Neuronal stem cell (in vitro differentiated cells): ENCODE data around the gene ISLR2.

Experiments
- DNase-seq: peaks from one replicate; pipeline ENCODE4 v3.0.0-alpha.2; 2013; ENCODE audit warnings: low spot score
- H2AFZ ChIP-seq: one replicate; pipeline ENCODE4 v1.6.1; 2013; ENCODE audit warnings: mild to moderate bottlenecking, low read length, inconsistent platforms
- H2AK5ac ChIP-seq: 2 replicates; pipeline ENCODE4 v1.6.1; 2013; ENCODE audit warnings: low read depth, mild to moderate bottlenecking, inconsistent platforms, low read length, moderate library complexity, mixed read lengths
- H2BK120ac ChIP-seq: 2 replicates; pipeline ENCODE4 v1.6.1; 2013; ENCODE audit warnings: low read depth, mild to moderate bottlenecking, inconsistent platforms, low read length, moderate library complexity, mixed read lengths
- H2BK12ac ChIP-seq: one replicate; pipeline ENCODE4 v1.6.1; 2013; ENCODE audit warnings: low read length, inconsistent platforms
- H2BK15ac ChIP-seq: 2 replicates; pipeline ENCODE4 v1.6.1; 2013; ENCODE audit warnings: mild to moderate bottlenecking, low read length, inconsistent platforms, mixed read lengths
- H2BK5ac ChIP-seq: one replicate; pipeline ENCODE4 v1.6.1; 2013; ENCODE audit warnings: inconsistent platforms, mild to moderate bottlenecking, low read length, moderate library complexity
- H3K14ac ChIP-seq: one replicate; pipeline ENCODE4 v1.6.1; 2013; ENCODE audit warnings: low read length, inconsistent platforms
- H3K18ac ChIP-seq: 2 replicates; pipeline ENCODE4 v1.6.1; 2013; ENCODE audit warnings: low read length, inconsistent platforms
- H3K23ac ChIP-seq: 2 replicates; pipeline ENCODE4 v1.6.1; 2013; ENCODE audit warnings: low read depth, mild to moderate bottlenecking, mixed read lengths, low read length, inconsistent platforms; ENCODE audit not compliant: poor library complexity
- H3K27ac ChIP-seq: replicated peaks from 3 replicates; pipeline ENCODE4 v1.5.1; 2013; ENCODE audit warnings: low read length, inconsistent platforms
- H3K27me3 ChIP-seq, 3 experiments: 2 replicates each; pipeline ENCODE4 v1.6.1; 2013; ENCODE audit warnings: low read length in 3 of 3, mild to moderate bottlenecking in 2 of 3, inconsistent platforms in 1 of 3, low read depth in 1 of 3, mixed read lengths in 1 of 3, moderate library complexity in 1 of 3; ENCODE audit not compliant: control insufficient read depth in 3 of 3, insufficient read depth in 3 of 3
- H3K36me3 ChIP-seq, 2 donors: replicated peaks in 1 of 2; 2 replicates each; pipeline ENCODE4 v1.6.1; 2013; ENCODE audit warnings: low read length in 2 of 2; ENCODE audit not compliant: control insufficient read depth in 2 of 2, insufficient read depth in 2 of 2
- H3K4ac ChIP-seq: 2 replicates; pipeline ENCODE4 v1.6.1; 2013; ENCODE audit warnings: inconsistent platforms, mild to moderate bottlenecking, low read length, moderate library complexity
- H3K4me1 ChIP-seq, 2 donors: 1 replicate in 1 of 2; 2 replicates in 1 of 2; pipeline ENCODE4 v1.6.1; 2013; ENCODE audit warnings: low read length in 2 of 2, low read depth in 1 of 2; ENCODE audit not compliant: control insufficient read depth in 2 of 2, insufficient read depth in 1 of 2
- H3K4me2 ChIP-seq: one replicate; pipeline ENCODE4 v1.6.1; 2013; ENCODE audit warnings: mild to moderate bottlenecking, low read length, inconsistent platforms; ENCODE audit not compliant: insufficient read depth, poor library complexity, severe bottlenecking
- H3K4me3 ChIP-seq, 2 donors: 2 replicates each; pipeline ENCODE4 v1.5.1; 2013; ENCODE audit warnings: low read length in 2 of 2, mild to moderate bottlenecking in 2 of 2, inconsistent platforms in 1 of 2, moderate library complexity in 1 of 2
- H3K79me1 ChIP-seq: one replicate; pipeline ENCODE4 v1.6.1; 2013; ENCODE audit warnings: low read depth, mild to moderate bottlenecking, inconsistent platforms, low read length, moderate library complexity
- H3K9ac ChIP-seq: one replicate; pipeline ENCODE4 v1.6.1; 2013; ENCODE audit warnings: mild to moderate bottlenecking, low read depth, low read length, inconsistent platforms; ENCODE audit not compliant: poor library complexity
- H3K9me3 ChIP-seq, 2 donors: replicated peaks in 1 of 2; 2 replicates each; pipeline versions ENCODE3 to v1.6.1; 2013; ENCODE audit warnings: low read length in 2 of 2, mild to moderate bottlenecking in 2 of 2, inconsistent platforms in 1 of 2, low read depth in 1 of 2, mixed read lengths in 1 of 2, moderate library complexity in 1 of 2; ENCODE audit not compliant: control insufficient read depth in 2 of 2, insufficient read depth in 1 of 2
- H4K8ac ChIP-seq: one replicate; pipeline ENCODE4 v1.6.1; 2013; ENCODE audit warnings: low read depth, mild to moderate bottlenecking, inconsistent platforms, low read length, moderate library complexity
- H4K91ac ChIP-seq: one replicate; pipeline ENCODE4 v1.6.1; 2013; ENCODE audit warnings: low read length, low read depth, mild to moderate bottlenecking, inconsistent platforms; ENCODE audit not compliant: poor library complexity
- WGBS, 2 donors: extraction: QIAGEN DNeasy Blood & Tissue Kit; methylation state at CpG; one replicate each; pipeline ENCODE4 v1.1.7; 2013; ENCODE audit warnings: missing lambda C conversion rate in 2 of 2, mixed read lengths in 1 of 2; ENCODE audit not compliant: insufficient read length in 2 of 2, insufficient replicate concordance in 1 of 2; ENCODE audit errors: extremely low coverage in 2 of 2; 5-methylcytosine and 5-hydroxymethylcytosine counted together

ISLR2 gene

DNA sequence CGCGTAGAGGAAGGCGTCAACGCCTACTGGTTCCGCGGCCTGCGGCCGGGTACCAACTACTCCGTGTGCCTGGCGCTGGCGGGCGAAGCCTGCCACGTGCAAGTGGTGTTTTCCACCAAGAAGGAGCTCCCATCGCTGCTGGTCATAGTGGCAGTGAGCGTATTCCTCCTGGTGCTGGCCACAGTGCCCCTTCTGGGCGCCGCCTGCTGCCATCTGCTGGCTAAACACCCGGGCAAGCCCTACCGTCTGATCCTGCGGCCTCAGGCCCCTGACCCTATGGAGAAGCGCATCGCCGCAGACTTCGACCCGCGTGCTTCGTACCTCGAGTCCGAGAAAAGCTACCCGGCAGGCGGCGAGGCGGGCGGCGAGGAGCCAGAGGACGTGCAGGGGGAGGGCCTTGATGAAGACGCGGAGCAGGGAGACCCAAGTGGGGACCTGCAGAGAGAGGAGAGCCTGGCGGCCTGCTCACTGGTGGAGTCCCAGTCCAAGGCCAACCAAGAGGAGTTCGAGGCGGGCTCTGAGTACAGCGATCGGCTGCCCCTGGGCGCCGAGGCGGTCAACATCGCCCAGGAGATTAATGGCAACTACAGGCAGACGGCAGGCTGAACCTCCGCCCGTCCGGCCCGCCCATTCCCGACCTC, 4.1 kb downstream of the ISLR2 start:
- no peak overlapping the region for H3K4ac ChIP-seq
- H3K9me3 ChIP-seq: peaks cover 25 to 27% of the 10 kb centered on the region in 2 donors
- peak overlapping the region; percentile 97 for H3K23ac ChIP-seq
- peak overlapping the region; percentile 64 for H2BK120ac ChIP-seq
- no CpG with 5 or more reads among the region's 53 CpGs for WGBS, 2 donors
- peak overlapping the region; percentile 98 for H2AK5ac ChIP-seq
- no peak overlapping the region for H4K91ac ChIP-seq
- H3K27me3 ChIP-seq: peaks cover 48 to 72% (median 59%) of the 10 kb centered on the region in 3 experiments
- peak overlapping the region; percentile 6 for H2BK5ac ChIP-seq
- peak overlapping the region in 1 of 2 donors; percentile 47 for H3K4me3 ChIP-seq
- H3K14ac ChIP-seq: no peak overlapping the region
- H2AFZ ChIP-seq: no peak overlapping the region
- H2BK15ac ChIP-seq: peak overlapping the region; percentile 73
- peaks cover 6% of the 10 kb centered on the region for H3K79me1 ChIP-seq
- H4K8ac ChIP-seq: peak overlapping the region; percentile 97
- H3K9ac ChIP-seq: no peak overlapping the region
- peak overlapping the region; percentile 40 for H3K4me2 ChIP-seq
- no peaks in the 10 kb centered on the region for H3K36me3 ChIP-seq
- peaks cover 28 to 33% of the 10 kb centered on the region in 2 donors for H3K4me1 ChIP-seq
- H2BK12ac ChIP-seq: no peak overlapping the region
- H3K27ac ChIP-seq: no peak overlapping the region
- peak; percentile 61 for DNase-seq
- H3K18ac ChIP-seq: peak overlapping the region; percentile 93

DNA sequence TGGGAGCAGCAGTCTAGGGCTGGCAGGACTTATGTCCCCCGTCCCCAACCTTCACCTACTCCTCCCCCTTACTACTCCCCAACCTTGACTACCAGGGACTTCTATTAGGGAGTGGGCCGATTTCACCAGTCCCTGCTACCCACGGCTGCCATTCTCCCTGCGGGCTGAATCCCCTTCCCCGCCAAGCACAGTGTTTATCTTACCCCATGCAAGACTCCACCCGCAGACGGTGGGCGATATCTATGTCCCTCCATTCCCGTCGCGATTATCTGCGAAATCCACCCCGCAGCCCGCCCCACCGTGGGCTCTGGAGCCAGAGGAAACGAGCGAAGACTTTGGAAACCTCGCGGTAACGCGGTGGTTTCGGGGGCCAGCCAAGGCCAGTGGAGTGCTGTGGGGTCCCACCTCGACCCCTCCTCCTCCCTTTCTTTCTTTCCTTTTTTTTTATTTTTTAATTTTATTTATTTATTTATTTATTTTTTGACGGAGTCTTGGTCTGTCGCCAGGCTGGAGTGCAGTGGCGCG, 4.7 kb downstream of the ISLR2 start:
- Histone ChIP-seq H2BK120ac (no peak overlapping the region), H2BK5ac (no peak overlapping the region), H3K4me1 (peaks cover 27 to 30% of the 10 kb centered on the region in 2 donors), H3K14ac (no peak overlapping the region), H3K18ac (peak overlapping the region; percentile 93), H3K9ac (no peak overlapping the region), H3K23ac (no peak overlapping the region), H2AK5ac (peak overlapping the region; percentile 77), H3K4me3 (no peak overlapping the region), H4K91ac (no peak overlapping the region), H3K4me2 (no peak overlapping the region), H2BK12ac (no peak overlapping the region), H3K4ac (no peak overlapping the region), H3K9me3 (peaks cover 25 to 27% of the 10 kb centered on the region in 2 donors), H2AFZ (no peak overlapping the region), H3K27me3 (peaks cover 44 to 67% (median 54%) of the 10 kb centered on the region in 3 experiments), H2BK15ac (peak overlapping the region; percentile 73), H3K79me1 (peaks cover 6% of the 10 kb centered on the region), H3K36me3 (no peaks in the 10 kb centered on the region), H3K27ac (no peak overlapping the region), H4K8ac (no peak overlapping the region)
- DNase-seq: no peak
- WGBS, 2 donors: no CpG with 5 or more reads among the region's 27 CpGs

DNA sequence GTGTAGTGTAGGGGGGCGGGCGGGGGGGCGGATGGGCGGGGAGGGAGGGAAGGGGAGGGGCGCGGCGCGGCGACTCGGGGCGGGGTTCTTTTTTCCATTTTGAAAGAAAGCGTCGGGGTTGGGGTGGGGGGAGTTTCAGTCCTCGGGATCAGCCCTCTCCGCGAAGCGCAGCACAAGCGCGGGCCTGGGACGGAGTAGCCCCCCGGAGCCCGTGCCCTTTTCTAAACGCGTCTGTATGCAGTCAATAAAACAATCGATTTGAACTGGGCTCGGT, 6.1 kb downstream of the ISLR2 start:
- peak overlapping the region; percentile 42 to 47 for H3K4me3 ChIP-seq
- peak overlapping the region; percentile 50 for H2AK5ac ChIP-seq
- no peak overlapping the region for H4K91ac ChIP-seq
- H3K27ac ChIP-seq: no peak overlapping the region
- peak overlapping the region; percentile 45 for H3K4me2 ChIP-seq
- peaks cover 22 to 27% of the 10 kb centered on the region in 2 donors for H3K9me3 ChIP-seq
- H3K36me3 ChIP-seq: no peaks in the 10 kb centered on the region
- H2BK12ac ChIP-seq: no peak overlapping the region
- H3K79me1 ChIP-seq: peaks cover 4% of the 10 kb centered on the region
- DNase-seq: no peak
- peak overlapping the region; percentile 83 for H2AFZ ChIP-seq
- H3K4me1 ChIP-seq: peaks cover 23 to 27% of the 10 kb centered on the region in 2 donors
- H3K9ac ChIP-seq: no peak overlapping the region
- H2BK120ac ChIP-seq: peak overlapping the region; percentile 57
- no peak overlapping the region for H3K23ac ChIP-seq
- H2BK5ac ChIP-seq: peak overlapping the region; percentile 5
- peaks cover 32 to 53% (median 41%) of the 10 kb centered on the region in 3 experiments for H3K27me3 ChIP-seq
- H3K18ac ChIP-seq: no peak overlapping the region
- no peak overlapping the region for H3K4ac ChIP-seq
- H4K8ac ChIP-seq: no peak overlapping the region
- WGBS, 2 donors: no CpG with 5 or more reads among the region's 26 CpGs
- peak overlapping the region; percentile 12 for H2BK15ac ChIP-seq
- H3K14ac ChIP-seq: no peak overlapping the region

DNA sequence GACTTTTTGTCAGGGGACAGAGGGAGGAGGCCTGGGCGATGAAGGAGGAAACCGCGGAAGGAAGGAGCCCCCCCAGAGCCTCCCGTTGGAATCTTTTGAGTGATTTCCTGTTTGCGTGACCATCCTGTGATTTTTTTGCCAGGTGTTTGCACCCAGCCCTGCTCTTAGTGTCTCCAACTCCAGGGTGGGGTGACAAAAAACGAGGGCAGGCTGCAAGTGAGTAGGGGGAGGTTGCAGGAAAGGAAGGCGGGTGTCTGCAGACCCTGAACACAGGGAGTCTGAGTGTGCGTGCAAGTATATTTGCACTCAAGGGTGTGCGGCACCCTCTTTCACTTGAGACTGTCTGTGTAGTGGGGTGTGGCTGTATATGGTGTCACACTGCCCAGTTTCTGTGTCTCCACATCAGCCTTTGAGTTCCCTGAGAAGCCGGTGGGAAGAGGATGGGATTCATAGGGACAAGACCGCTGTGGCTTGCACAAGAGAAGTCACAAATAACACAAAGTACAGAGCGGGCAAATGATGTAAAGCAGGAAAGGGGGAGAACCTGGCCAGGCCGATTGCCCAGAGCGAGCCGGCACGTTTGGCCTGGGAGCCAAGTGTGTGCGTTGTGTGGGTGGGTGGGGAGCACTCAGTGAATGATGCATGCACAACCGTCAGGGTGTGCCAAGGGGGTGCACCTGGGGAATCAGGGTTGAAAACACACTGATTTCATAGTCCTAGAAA, 6.6 kb downstream of the ISLR2 start:
- Histone ChIP-seq H3K18ac (peak overlapping the region; percentile 3), H3K4me3 (peak overlapping the region; percentile 40 to 42), H2BK120ac (peak overlapping the region; percentile 16), H4K91ac (no peak overlapping the region), H3K27ac (no peak overlapping the region), H3K9ac (no peak overlapping the region), H3K23ac (no peak overlapping the region), H2AK5ac (peak overlapping the region; percentile 50), H2AFZ (peak overlapping the region; percentile 83), H2BK12ac (no peak overlapping the region), H3K9me3 (peaks cover 17 to 23% of the 10 kb centered on the region in 2 donors), H3K14ac (no peak overlapping the region), H3K4ac (no peak overlapping the region), H3K36me3 (no peaks in the 10 kb centered on the region), H3K4me2 (peak overlapping the region; percentile 45), H3K4me1 (peaks cover 20 to 27% of the 10 kb centered on the region in 2 donors), H3K79me1 (peaks cover 4% of the 10 kb centered on the region), H2BK5ac (peak overlapping the region; percentile 5), H3K27me3 (peaks cover 27 to 48% (median 36%) of the 10 kb centered on the region in 3 experiments), H4K8ac (no peak overlapping the region), H2BK15ac (peak overlapping the region; percentile 12)
- WGBS, 2 donors: no CpG with 5 or more reads among the region's 18 CpGs
- DNase-seq: no peak
